ENCODE measurements around the gene OR52K2. TPM values are rescaled to one million over a fixed set of nuclear protein-coding genes. Genes with fewer than 3 reads are reported as not detected.

The OR52K2 gene
- total RNA-seq, 1 donor from 2014 or later: not detected

- Histone ChIP-seq H3K4me3 (no peak overlapping the region), H3K9me3 (ENCODE audit: low read depth) (no peaks in the 10 kb centered on the region), H3K9ac (no peak overlapping the region), H2AFZ (replicated peaks) (no peak overlapping the region), H3K79me2 (ENCODE audit: low read depth) (no peaks in the 10 kb centered on the region), H3F3A (ENCODE audit: low read depth) (no peaks in the 10 kb centered on the region), H3K36me3 (no peaks in the 10 kb centered on the region), H3K27me3 (no peaks in the 10 kb centered on the region), H3K27ac (peak overlapping the region; percentile 80), H3K4me1 (peaks cover 18% of the 10 kb centered on the region), H4K20me1 (ENCODE audit: low read depth) (no peaks in the 10 kb centered on the region), H3K4me2 (no peak overlapping the region)
- H3K4me1 Mint-ChIP-seq: peaks cover 2% of the 10 kb centered on the region
- H3K27ac Mint-ChIP-seq: no peak overlapping the region
- DNase-seq (ENCODE audit: low spot score): no peak
- H3K4me3 Mint-ChIP-seq: no peak overlapping the region
- H3K9me3 Mint-ChIP-seq: peaks cover 8% of the 10 kb centered on the region
- TF ChIP-seq EZH2phosphoT487 (IDR thresholded peaks at IDR 0.05) (no peak), EZH2 (IDR thresholded peaks at IDR 0.05) (no peak)
- TF ChIP-seq, protein P1, sequence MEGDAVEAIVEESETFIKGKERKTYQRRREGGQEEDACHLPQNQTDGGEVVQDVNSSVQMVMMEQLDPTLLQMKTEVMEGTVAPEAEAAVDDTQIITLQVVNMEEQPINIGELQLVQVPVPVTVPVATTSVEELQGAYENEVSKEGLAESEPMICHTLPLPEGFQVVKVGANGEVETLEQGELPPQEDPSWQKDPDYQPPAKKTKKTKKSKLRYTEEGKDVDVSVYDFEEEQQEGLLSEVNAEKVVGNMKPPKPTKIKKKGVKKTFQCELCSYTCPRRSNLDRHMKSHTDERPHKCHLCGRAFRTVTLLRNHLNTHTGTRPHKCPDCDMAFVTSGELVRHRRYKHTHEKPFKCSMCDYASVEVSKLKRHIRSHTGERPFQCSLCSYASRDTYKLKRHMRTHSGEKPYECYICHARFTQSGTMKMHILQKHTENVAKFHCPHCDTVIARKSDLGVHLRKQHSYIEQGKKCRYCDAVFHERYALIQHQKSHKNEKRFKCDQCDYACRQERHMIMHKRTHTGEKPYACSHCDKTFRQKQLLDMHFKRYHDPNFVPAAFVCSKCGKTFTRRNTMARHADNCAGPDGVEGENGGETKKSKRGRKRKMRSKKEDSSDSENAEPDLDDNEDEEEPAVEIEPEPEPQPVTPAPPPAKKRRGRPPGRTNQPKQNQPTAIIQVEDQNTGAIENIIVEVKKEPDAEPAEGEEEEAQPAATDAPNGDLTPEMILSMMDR (IDR thresholded peaks at IDR 0.05): no peak
- H3K27me3 Mint-ChIP-seq (ENCODE audit: insufficient read depth, low read depth): no peaks in the 10 kb centered on the region
- no peaks in the 10 kb centered on the region for H3K36me3 Mint-ChIP-seq
These were observed 16.3 kb downstream of the OR52K2 start for GRCh38 chr11:4465407-4465806.

DNA sequence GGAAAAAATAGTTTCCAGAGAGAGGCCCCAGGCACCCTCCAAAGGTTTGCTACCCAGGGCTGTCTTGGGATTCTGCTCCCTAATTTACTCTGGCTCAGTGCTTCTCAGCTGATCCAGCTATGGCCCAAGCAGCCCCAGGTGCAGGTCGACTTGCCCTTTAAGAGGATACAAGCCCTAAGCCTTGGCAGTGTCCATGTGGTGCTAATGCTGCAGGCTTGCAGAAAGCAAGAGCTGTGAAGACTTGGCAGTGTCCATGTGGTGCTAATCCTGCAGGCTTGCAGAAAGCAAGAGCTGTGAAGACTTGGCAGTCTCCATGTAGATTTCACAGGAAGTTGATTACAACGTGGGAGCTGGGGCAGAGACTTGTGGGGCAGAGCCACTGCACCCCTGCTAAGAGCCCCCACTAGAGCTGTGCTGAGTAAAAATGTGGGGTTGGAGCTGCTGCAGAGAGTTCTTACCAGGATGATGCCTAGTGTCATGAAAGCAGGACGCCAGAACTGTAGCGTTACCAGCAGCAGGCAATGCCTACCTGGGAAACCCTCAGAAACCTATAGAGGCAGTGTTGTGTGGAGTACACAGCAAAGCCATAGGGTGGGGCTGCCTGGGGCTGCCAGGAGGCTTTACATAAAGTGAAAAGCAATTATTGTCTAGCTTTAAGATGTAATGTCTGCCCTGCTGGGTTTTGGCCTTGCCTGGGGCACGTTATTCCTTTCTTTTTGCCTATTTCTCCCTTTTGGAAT is 17.2 kb downstream of the OR52K2 start:
- peak overlapping the region; percentile 47 for H2AFZ ChIP-seq (replicated peaks)
- peaks cover 3% of the 10 kb centered on the region for H3K27me3 Mint-ChIP-seq (ENCODE audit: insufficient read depth, low read depth)
- no peak overlapping the region for H3K4me2 ChIP-seq
- no peaks in the 10 kb centered on the region for H4K20me1 ChIP-seq (ENCODE audit: low read depth)
- peak; percentile 19 for DNase-seq (ENCODE audit: low spot score)
- TF ChIP-seq EZH2 (IDR thresholded peaks at IDR 0.05) (no peak), EZH2phosphoT487 (IDR thresholded peaks at IDR 0.05) (no peak)
- TF ChIP-seq, protein P1 (IDR thresholded peaks at IDR 0.05): no peak
- H3K27ac Mint-ChIP-seq: no peak overlapping the region
- H3K27ac ChIP-seq: no peak overlapping the region
- no peak overlapping the region for H3K4me3 Mint-ChIP-seq
- peaks cover 18% of the 10 kb centered on the region for H3K4me1 ChIP-seq
- H3K9me3 ChIP-seq (ENCODE audit: low read depth): no peaks in the 10 kb centered on the region
- no peaks in the 10 kb centered on the region for H3F3A ChIP-seq (ENCODE audit: low read depth)
- H3K9me3 Mint-ChIP-seq: peaks cover 8% of the 10 kb centered on the region
- peaks cover 2% of the 10 kb centered on the region for H3K4me1 Mint-ChIP-seq
- H3K27me3 ChIP-seq: no peaks in the 10 kb centered on the region
- no peaks in the 10 kb centered on the region for H3K79me2 ChIP-seq (ENCODE audit: low read depth)
- H3K9ac ChIP-seq: no peak overlapping the region
- H3K36me3 ChIP-seq: no peaks in the 10 kb centered on the region
- H3K36me3 Mint-ChIP-seq: no peaks in the 10 kb centered on the region
- H3K4me3 ChIP-seq: no peak overlapping the region

DNA sequence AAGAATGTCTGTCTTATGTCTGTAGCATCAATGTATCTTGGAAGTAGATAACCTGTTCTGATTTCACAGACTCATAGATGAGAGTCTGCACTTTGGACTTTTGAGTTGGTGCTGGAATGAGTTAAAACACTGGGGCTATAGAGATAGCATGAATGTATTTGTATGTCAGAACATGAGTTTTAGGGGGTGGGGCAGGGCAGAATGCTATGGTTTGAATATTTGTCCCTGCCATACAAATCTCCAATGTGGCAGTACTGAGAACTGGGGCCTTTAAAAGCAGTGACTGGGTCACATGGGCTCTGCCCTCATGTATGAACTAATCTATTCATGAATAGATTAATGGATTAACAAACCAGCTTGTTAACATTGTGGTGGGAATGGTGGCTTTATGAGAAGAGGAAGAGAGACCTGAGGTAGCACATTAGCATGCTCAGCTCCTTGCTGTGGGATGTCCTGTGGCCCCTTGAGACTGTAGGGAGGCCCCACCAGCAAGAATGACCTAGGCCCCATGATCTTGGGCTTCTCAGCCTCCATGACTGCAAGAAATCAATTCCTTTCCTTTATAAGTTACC is 17.9 kb downstream of the OR52K2 start:
- no peak overlapping the region for H3K4me2 ChIP-seq
- no peak overlapping the region for H3K27ac Mint-ChIP-seq
- peaks cover 3% of the 10 kb centered on the region for H3K27me3 Mint-ChIP-seq (ENCODE audit: insufficient read depth, low read depth)
- H3K4me1 ChIP-seq: peaks cover 18% of the 10 kb centered on the region
- no peak overlapping the region for H3K9ac ChIP-seq
- H3K36me3 Mint-ChIP-seq: no peaks in the 10 kb centered on the region
- H3K9me3 Mint-ChIP-seq: peaks cover 8% of the 10 kb centered on the region
- no peaks in the 10 kb centered on the region for H3K36me3 ChIP-seq
- no peaks in the 10 kb centered on the region for H3K27me3 ChIP-seq
- no peaks in the 10 kb centered on the region for H3K79me2 ChIP-seq (ENCODE audit: low read depth)
- H3K4me3 Mint-ChIP-seq: no peak overlapping the region
- H3K27ac ChIP-seq: no peak overlapping the region
- H3F3A ChIP-seq (ENCODE audit: low read depth): no peaks in the 10 kb centered on the region
- H3K4me1 Mint-ChIP-seq: peaks cover 2% of the 10 kb centered on the region
- H4K20me1 ChIP-seq (ENCODE audit: low read depth): no peaks in the 10 kb centered on the region
- TF ChIP-seq EZH2phosphoT487 (IDR thresholded peaks at IDR 0.05): no peak
- TF ChIP-seq, protein P1 (IDR thresholded peaks at IDR 0.05): no peak
- TF ChIP-seq EZH2 (IDR thresholded peaks at IDR 0.05): no peak
- H3K9me3 ChIP-seq (ENCODE audit: low read depth): no peaks in the 10 kb centered on the region
- no peak overlapping the region for H2AFZ ChIP-seq (replicated peaks)
- DNase-seq (ENCODE audit: low spot score): no peak
- no peak overlapping the region for H3K4me3 ChIP-seq

All from neural progenitor cell (in vitro differentiated cells).